WERI-Rb-1 (cell line): Measurements from ENCODE around the gene CCDC73.

ENCODE experiments used
- DNase-seq: peaks from one replicate; pipeline ENCODE4 v3.0.0-alpha.2; 2020
- H3K27ac ChIP-seq: fragments of 250-450 bp; sonication (Bioruptor Pico); 2 replicates; pipeline ENCODE4 v1.5.1; 2020; ENCODE audit warnings: mild to moderate bottlenecking, moderate library complexity
- H3K27me3 ChIP-seq: fragments of 250-450 bp; sonication (Bioruptor Pico); 2 replicates; pipeline ENCODE4 v1.5.1; 2021; ENCODE audit warnings: mild to moderate bottlenecking, low read depth, moderate library complexity; ENCODE audit not compliant: insufficient read depth, severe bottlenecking
- H3K36me3 ChIP-seq: fragments of 250-450 bp; sonication (Bioruptor Pico); 2 replicates; pipeline ENCODE4 v1.5.1; 2020; ENCODE audit warnings: mild to moderate bottlenecking, moderate library complexity
- H3K4me3 ChIP-seq: 2 replicates; pipeline ENCODE4 v1.5.1; 2011; ENCODE audit warnings: low read depth, mild to moderate bottlenecking, control low read depth, low read length
- H3K9me3 ChIP-seq: fragments of 250-450 bp; sonication (Bioruptor Pico); 2 replicates; pipeline ENCODE4 v1.5.1; 2021; ENCODE audit warnings: mild to moderate bottlenecking, moderate library complexity; ENCODE audit not compliant: severe bottlenecking
- TF ChIP-seq, protein P1 (sequence below): IDR thresholded peaks from 2 replicates; pipeline ENCODE4 v1.5.1; 2011; ENCODE audit warnings: low read depth, mild to moderate bottlenecking, control low read depth, inconsistent platforms, low read length

CCDC73 gene

DNA sequence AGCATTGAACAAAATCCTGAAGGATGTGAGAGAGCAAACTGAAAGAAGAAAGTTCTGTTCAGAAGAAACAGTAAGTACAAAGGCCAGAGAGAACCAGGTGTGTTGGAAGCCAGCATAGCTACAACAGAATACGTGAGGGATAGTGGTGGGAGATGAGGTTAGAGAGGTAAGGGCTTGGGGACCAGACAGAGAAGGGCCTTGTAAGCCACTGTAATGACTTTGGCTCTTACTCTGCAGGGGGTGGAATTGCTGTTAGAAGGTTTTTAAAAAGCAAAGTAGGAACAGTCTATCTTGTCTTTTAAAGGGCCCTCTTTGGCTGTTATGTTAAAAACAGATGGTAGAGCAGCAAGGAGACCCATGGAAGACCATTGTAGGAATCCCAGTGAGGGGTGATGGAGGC lies 39.5 kb upstream of the CCDC73 start:
- H3K27ac ChIP-seq = no peak overlapping the region
- DNase-seq = no peak
- H3K36me3 ChIP-seq = no peaks in the 10 kb centered on the region
- no peak overlapping the region for H3K4me3 ChIP-seq
- no peaks in the 10 kb centered on the region for H3K27me3 ChIP-seq
- TF ChIP-seq, protein P1, sequence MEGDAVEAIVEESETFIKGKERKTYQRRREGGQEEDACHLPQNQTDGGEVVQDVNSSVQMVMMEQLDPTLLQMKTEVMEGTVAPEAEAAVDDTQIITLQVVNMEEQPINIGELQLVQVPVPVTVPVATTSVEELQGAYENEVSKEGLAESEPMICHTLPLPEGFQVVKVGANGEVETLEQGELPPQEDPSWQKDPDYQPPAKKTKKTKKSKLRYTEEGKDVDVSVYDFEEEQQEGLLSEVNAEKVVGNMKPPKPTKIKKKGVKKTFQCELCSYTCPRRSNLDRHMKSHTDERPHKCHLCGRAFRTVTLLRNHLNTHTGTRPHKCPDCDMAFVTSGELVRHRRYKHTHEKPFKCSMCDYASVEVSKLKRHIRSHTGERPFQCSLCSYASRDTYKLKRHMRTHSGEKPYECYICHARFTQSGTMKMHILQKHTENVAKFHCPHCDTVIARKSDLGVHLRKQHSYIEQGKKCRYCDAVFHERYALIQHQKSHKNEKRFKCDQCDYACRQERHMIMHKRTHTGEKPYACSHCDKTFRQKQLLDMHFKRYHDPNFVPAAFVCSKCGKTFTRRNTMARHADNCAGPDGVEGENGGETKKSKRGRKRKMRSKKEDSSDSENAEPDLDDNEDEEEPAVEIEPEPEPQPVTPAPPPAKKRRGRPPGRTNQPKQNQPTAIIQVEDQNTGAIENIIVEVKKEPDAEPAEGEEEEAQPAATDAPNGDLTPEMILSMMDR = no peak
- no peaks in the 10 kb centered on the region for H3K9me3 ChIP-seq

DNA sequence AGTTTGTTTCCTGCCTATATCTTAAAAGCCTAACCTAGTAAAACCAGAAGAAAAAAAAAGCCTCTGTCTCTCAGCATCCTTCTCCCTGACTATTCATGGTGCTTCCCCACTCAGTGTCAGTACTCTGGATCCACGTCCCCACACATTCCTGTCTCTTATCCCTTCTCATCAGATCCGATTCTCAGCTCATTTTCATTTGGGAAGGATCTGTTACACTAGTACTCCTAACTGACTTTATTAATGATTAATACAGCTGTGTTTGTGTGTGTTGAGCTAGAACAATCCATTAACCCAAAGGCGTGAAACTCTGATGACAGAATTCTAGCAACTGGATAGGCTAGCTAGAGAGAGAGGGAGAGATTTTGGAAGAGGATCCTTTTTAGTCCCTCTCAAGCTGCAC lies 36.8 kb upstream of the CCDC73 start:
- TF ChIP-seq, protein P1 = no peak
- Histone ChIP-seq H3K4me3 (no peak overlapping the region), H3K27ac (no peak overlapping the region), H3K27me3 (no peaks in the 10 kb centered on the region), H3K9me3 (no peaks in the 10 kb centered on the region), H3K36me3 (no peaks in the 10 kb centered on the region)
- DNase-seq = no peak

DNA sequence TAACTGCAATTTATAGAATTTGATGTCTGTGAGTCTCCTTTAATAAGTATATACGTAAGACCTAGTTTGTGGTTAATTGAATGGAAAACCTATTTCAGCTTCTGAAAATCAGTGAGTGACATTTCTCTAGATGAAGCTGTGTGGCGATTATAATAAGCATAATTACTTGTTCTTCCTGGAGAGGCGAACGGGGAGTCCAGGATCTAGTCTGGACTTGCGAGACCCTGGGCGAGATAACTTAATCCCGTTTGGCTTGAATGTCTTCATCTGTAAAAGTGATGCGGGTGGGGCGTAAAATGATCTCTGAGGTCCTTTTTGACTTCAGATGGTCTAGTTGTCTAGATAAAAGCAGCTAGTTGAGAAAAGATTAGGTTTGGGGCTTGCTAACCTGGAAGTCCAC lies 36.3 kb upstream of the CCDC73 start:
- H3K27me3 ChIP-seq = no peaks in the 10 kb centered on the region
- no peaks in the 10 kb centered on the region for H3K36me3 ChIP-seq
- DNase-seq = peak; percentile 11
- TF ChIP-seq, protein P1 = no peak
- H3K27ac ChIP-seq = no peak overlapping the region
- H3K4me3 ChIP-seq = no peak overlapping the region
- H3K9me3 ChIP-seq = no peaks in the 10 kb centered on the region

DNA sequence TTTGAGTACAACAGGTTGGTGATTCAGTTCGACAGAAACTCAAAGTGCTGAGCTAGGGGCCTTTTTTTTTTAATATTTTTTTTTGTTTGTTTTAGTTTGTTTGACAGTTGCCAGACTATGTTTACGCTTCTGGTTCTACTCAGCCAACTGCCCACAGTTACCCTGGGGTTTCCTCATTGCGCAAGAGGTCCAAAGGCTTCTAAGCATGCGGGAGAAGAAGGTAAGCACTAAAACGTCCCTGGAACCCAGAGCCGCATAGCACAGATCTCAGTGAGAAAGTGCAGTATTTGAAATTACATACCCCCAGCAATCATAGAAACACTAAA lies 35.9 kb upstream of the CCDC73 start:
- TF ChIP-seq, protein P1 = no peak
- Histone ChIP-seq H3K36me3 (no peaks in the 10 kb centered on the region), H3K4me3 (no peak overlapping the region), H3K27ac (no peak overlapping the region), H3K9me3 (no peaks in the 10 kb centered on the region), H3K27me3 (no peaks in the 10 kb centered on the region)
- no peak for DNase-seq

DNA sequence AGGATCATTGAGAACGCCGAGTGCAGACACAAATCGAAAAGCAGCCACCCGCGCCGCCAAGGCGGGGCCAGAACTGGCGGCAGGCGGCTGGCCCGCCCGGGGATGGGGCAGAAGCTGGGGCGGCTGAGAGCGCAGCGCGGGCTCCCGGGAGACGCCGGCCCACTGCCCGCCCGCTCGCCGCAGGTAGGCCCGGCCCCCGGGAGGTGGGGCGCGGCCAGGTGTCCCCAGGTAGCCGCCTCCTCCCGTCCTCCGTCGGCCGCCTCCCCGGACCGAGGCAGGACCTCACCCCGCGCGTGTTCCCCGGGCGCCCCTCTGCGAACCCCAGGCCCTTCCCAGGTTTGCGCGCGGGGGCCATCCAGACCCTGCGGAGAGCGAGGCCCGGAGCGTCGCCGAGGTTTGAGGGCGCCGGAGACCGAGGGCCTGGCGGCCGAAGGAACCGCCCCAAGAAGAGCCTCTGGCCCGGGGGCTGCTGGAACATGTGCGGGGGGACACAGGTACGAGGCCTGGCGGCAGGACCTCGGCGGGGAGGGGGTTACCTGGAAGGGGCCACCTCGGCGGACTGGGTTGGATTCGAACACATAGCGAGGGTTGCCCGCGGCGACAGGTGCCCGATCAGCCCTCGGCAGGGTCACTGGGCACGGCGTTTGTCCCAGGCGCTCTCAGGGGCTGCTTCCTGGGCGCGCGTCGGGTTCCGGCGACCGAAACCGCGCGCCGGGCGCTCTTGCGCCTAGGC lies 35.4 kb upstream of the CCDC73 start, which contains the start of gene PRRG4:
PRRG4 (plus strand) TSS at position 248 of the 733 bp plus-strand sequence. CDS start 603 bp downstream, outside the sequence.
- DNase-seq = peak; percentile 35
- H3K27ac ChIP-seq = no peak within 1 kb of the TSS
- no peaks in the 10 kb centered on the region for H3K27me3 ChIP-seq
- TF ChIP-seq, protein P1 = no peak
- H3K4me3 ChIP-seq = peak within 1 kb of the TSS; percentile 55
- H3K36me3 ChIP-seq = no peaks in the 10 kb centered on the region
- H3K9me3 ChIP-seq = no peaks in the 10 kb centered on the region
